Sigmoid colon (tissue), 7 donors: ENCODE data around the gene TRAF2. TPM values are rescaled to one million over a fixed set of nuclear protein-coding genes. Genes with fewer than 3 reads are reported as not detected.

Experiments used
- DNase-seq: peaks from one replicate; pipeline ENCODE4 v3.0.0-alpha.2; 2019
- H3K27ac ChIP-seq, 4 donors: fragments of 200-600 bp; sonication (generic); one replicate each; pipeline ENCODE4 v1.5.1; 2016 to 2019; ENCODE audit warnings: mild to moderate bottlenecking in 1 of 4
- H3K27me3 ChIP-seq, 3 donors: fragments of 200-600 bp; sonication (generic); one replicate each; pipeline ENCODE4 v1.5.1; 2019; ENCODE audit warnings: mild to moderate bottlenecking in 1 of 3
- H3K36me3 ChIP-seq, 4 donors: fragments of 200-600 bp; sonication (generic); one replicate each; pipeline ENCODE4 v1.5.1; 2016 to 2019
- H3K4me1 ChIP-seq, 4 donors: fragments of 200-600 bp; sonication (generic); one replicate each; pipeline ENCODE4 v1.5.1; 2017 to 2019
- H3K4me3 ChIP-seq, 4 donors: fragments of 200-600 bp; sonication (generic); one replicate each; pipeline ENCODE4 v1.5.1; 2017 to 2019; ENCODE audit warnings: mild to moderate bottlenecking in 2 of 4, moderate library complexity in 1 of 4
- H3K9me3 ChIP-seq, 4 donors: fragments of 200-600 bp in 3 of 4; sonication (generic) in 3 of 4; one replicate each; pipeline versions ENCODE4 v1.5.1 to v1.6.1; 2013 to 2019
- CTCF ChIP-seq, 4 experiments: fragments of 450-650 bp in 3 of 4; fragments of 200-600 bp in 1 of 4; IDR thresholded peaks; one replicate each; pipeline ENCODE4 v1.5.1; 2016 to 2019; ENCODE audit warnings: antibody characterized with exemption in 4 of 4, mild to moderate bottlenecking in 3 of 4, moderate library complexity in 2 of 4
- EP300 ChIP-seq, 4 donors: sonication (generic); formaldehyde crosslinking; IDR thresholded peaks; one replicate each; pipeline ENCODE4 v1.6.1; 2017; ENCODE audit warnings: antibody characterized with exemption in 4 of 4
- POLR2A ChIP-seq, 2 donors: fragments of 450-650 bp; IDR thresholded peaks; one replicate each; pipeline ENCODE4 v1.6.1; 2016; ENCODE audit warnings: antibody characterized with exemption in 2 of 2, mild to moderate bottlenecking in 2 of 2, moderate library complexity in 2 of 2
- POLR2AphosphoS5 ChIP-seq, 4 donors: sonication (generic); formaldehyde crosslinking; IDR thresholded peaks; one replicate each; pipeline ENCODE4 v1.6.1; 2017; ENCODE audit warnings: antibody characterized with exemption in 4 of 4
- WGBS, 2 donors: extraction: QIAGEN DNeasy Blood & Tissue Kit; methylation state at CpG; one replicate each; pipeline ENCODE4 v1.1.7; 2013; 5-methylcytosine and 5-hydroxymethylcytosine counted together
- intact Hi-C: fragments of 100-400 bp; cut with DNase I; formaldehyde crosslinking; loops from one replicate; pipeline ENCODE4 v1.15.1; 2023
- polyA plus RNA-seq, 3 donors: library from polyadenylated mRNA; stranded (reverse); fragments of 200-250 nt; gene quantifications; one replicate each; pipeline ENCODE4 v1.2.3, GENCODE V29; 2013
- total RNA-seq, 4 donors: library from RNA; depleted of rRNA; stranded (reverse); fragments of >200 nt; gene quantifications; one replicate each; pipeline ENCODE4 v1.1.0, GENCODE V29; 2016
- donor health status: healthy with polysubstance abuse.
- donor health status: Bipolar disorder and iron deficiency.
- donor health status: healthy.

The TRAF2 gene
- total and polyA plus RNA-seq, 7 donors = 1.8 to 21.9 (median 5.5) TPM

- H3K27ac ChIP-seq = no peak overlapping the region
- H3K36me3 ChIP-seq = peaks cover 22 to 26% (median 24%) of the 10 kb centered on the region in 4 donors
- TF ChIP-seq POLR2A (IDR thresholded peaks at IDR 0.05) (no peak), POLR2AphosphoS5 (IDR thresholded peaks at IDR 0.05) (no peak), EP300 (IDR thresholded peaks at IDR 0.05) (no peak), CTCF (IDR thresholded peaks at IDR 0.05) (no peak)
- H3K4me3 ChIP-seq = no peak overlapping the region
- WGBS, 2 donors = 83 to 90% methylated on average over 30 of the region's 30 CpGs
- peak; percentile 68 for DNase-seq
- intact Hi-C loops = loop anchor here (2.0 to 5.0 kb wide), 3 partner anchors 83 to 463 kb away; partner anchors contain the start of genes ABCA2, AJM1 and SEC16A
- H3K27me3 ChIP-seq = no peaks in the 10 kb centered on the region
- H3K4me1 ChIP-seq = peaks cover 0 to 42% (median 31%) of the 10 kb centered on the region in 4 donors
- no peaks in the 10 kb centered on the region for H3K9me3 ChIP-seq
Observed at GRCh38 chr9:136945333-136946227, 59.3 kb downstream of the TRAF2 start.

- intact Hi-C loops = loop anchor here (5.0 kb wide), 1 partner anchor 464 kb away; the partner anchor contains the start of gene SEC16A
- TF ChIP-seq EP300 (IDR thresholded peaks at IDR 0.05) (no peak), POLR2AphosphoS5 (IDR thresholded peaks at IDR 0.05) (no peak), POLR2A (IDR thresholded peaks at IDR 0.05) (no peak), CTCF (IDR thresholded peaks at IDR 0.05) (no peak)
- peak; percentile 68 for DNase-seq
- no peaks in the 10 kb centered on the region for H3K9me3 ChIP-seq
- WGBS, 2 donors = 81 to 88% methylated on average over 27 of the region's 27 CpGs
- H3K4me3 ChIP-seq = no peak overlapping the region
- H3K27ac ChIP-seq = no peak overlapping the region
- peaks cover 0 to 46% (median 34%) of the 10 kb centered on the region in 4 donors for H3K4me1 ChIP-seq
- H3K27me3 ChIP-seq = no peaks in the 10 kb centered on the region
- H3K36me3 ChIP-seq = peaks cover 13 to 17% (median 16%) of the 10 kb centered on the region in 4 donors
Observed at GRCh38 chr9:136946228-136947027, 60.1 kb downstream of the TRAF2 start.

- DNase-seq = peak; percentile 68
- WGBS, 2 donors = 46 to 76% methylated on average over 26 of the region's 26 CpGs
- intact Hi-C loops = loop anchor here (5.0 kb wide), 1 partner anchor 465 kb away; the partner anchor contains the start of gene SEC16A
- TF ChIP-seq EP300 (IDR thresholded peaks at IDR 0.05) = no peak
- TF ChIP-seq POLR2AphosphoS5 (IDR thresholded peaks at IDR 0.05) = no peak
- no peak for TF ChIP-seq POLR2A (IDR thresholded peaks at IDR 0.05)
- no peak for TF ChIP-seq CTCF (IDR thresholded peaks at IDR 0.05)
- no peaks in the 10 kb centered on the region for H3K9me3 ChIP-seq
- H3K4me1 ChIP-seq = peaks cover 0 to 40% (median 33%) of the 10 kb centered on the region in 4 donors
- H3K36me3 ChIP-seq = peaks cover 6 to 9% (median 8%) of the 10 kb centered on the region in 4 donors
- H3K27ac ChIP-seq = no peak overlapping the region
- H3K27me3 ChIP-seq = no peaks in the 10 kb centered on the region
- no peak overlapping the region for H3K4me3 ChIP-seq
Observed at GRCh38 chr9:136947028-136947891, 60.9 kb downstream of the TRAF2 start.

- 12 to 44% methylated on average over 15 of the region's 15 CpGs for WGBS, 2 donors
- no peak overlapping the region for H3K4me3 ChIP-seq
- TF ChIP-seq CTCF (IDR thresholded peaks at IDR 0.05) (peak in 1 of 4 experiments; percentile 22), POLR2A (IDR thresholded peaks at IDR 0.05) (no peak), POLR2AphosphoS5 (IDR thresholded peaks at IDR 0.05) (no peak), EP300 (IDR thresholded peaks at IDR 0.05) (no peak)
- peaks cover 0 to 1% (median under 1%) of the 10 kb centered on the region in 4 donors for H3K36me3 ChIP-seq
- DNase-seq = peak; percentile 62
- no peak overlapping the region for H3K27ac ChIP-seq
- intact Hi-C loops = loop anchor here (5.0 kb wide), 1 partner anchor 466 kb away; the partner anchor contains the start of gene SEC16A
- no peaks in the 10 kb centered on the region for H3K27me3 ChIP-seq
- no peaks in the 10 kb centered on the region for H3K9me3 ChIP-seq
- H3K4me1 ChIP-seq = peaks cover 0 to 32% (median 27%) of the 10 kb centered on the region in 4 donors
Observed at GRCh38 chr9:136947955-136948510, 61.7 kb downstream of the TRAF2 start.
